Hematopoietic multipotent progenitor cell (in vitro differentiated cells): ENCODE results near the gene CYP4F12. TPM values are rescaled to one million over a fixed set of nuclear protein-coding genes. Genes with fewer than 3 reads are reported as not detected.
A peak's percentile ranks its signal among the peaks of the same experiment; 100 is the strongest.

ENCODE experiments used
- DNase-seq, 3 donors: peaks; one replicate each; pipeline ENCODE4 v3.0.0-alpha.2; 2011 to 2015; ENCODE audit warnings: low read depth in 2 of 3, low spot score in 2 of 3
- total RNA-seq: library from RNA; depleted of rRNA; stranded (reverse); fragments of >200 nt; gene quantifications from one replicate; pipeline ENCODE4 v1.2.3, GENCODE V29; 2012

The CYP4F12 gene
- total RNA-seq, 1 donor, result 0.27 TPM

DNA sequence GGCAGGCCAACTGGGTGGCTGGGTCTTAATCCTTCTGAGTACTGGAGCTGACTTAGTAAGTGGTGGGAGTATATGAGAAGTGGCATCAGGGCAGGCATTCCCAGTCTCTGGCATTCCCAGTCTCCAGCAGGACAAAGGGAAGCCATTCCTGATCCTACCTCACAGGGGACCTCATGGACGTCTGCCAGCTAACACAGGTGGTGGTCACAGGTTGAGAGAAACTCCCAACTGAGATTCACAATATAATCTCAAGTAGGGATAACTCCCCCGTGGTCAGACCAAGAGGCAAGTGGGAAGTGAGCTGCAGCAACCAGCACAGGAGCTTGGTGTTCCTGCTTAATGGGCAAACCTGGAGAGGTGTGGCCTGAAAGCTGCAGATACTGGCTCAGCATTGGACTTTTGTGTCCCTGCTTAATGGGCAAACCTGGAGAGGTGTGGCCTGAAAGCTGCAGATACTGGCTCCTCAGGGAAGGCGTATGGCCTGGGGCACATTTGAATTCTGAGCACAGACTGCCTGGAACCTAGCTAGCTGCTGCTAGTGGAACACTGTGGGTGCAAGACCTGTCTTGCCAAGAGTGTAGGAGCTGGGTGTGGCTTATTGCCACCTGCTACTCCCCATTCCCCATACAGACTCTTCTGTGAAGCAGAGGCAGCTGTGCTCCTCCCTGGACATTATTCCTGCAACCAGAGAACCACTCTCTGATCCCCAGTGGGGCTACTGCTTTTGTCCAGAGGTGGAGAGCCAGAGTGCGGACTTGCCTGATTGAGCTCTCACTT lies 29.1 kb downstream of the CYP4F12 start:
- peak in 1 of 3 donors; percentile 2 for DNase-seq

DNA sequence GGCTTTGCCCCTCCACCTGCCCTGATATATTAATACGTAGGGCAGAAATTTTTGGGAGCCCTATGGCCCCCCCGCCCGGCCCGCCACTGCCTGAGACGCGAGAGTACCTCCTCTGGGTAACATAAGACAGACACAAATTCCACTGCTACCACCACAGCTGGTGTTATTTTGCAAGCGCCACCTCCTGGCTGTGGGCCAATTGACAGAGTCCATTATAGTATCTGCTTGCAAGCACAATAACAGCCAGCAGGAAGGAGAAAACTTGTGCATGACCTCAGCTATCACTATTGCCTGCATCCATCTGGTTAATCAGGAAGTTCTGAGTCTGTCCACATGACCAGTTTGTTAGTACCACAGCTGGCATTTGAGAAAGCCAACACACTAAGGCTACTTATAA lies 29.6 kb downstream of the CYP4F12 start:
- peak in 2 of 3 donors; percentile 92 to 99 for DNase-seq

GRCh38 chr19:15714638-15715037 lies 41.8 kb downstream of the CYP4F12 start:
- no peak for DNase-seq

- no peak for DNase-seq
Measured at GRCh38 chr19:15715642-15716041, 42.8 kb downstream of the CYP4F12 start.

GRCh38 chr19:15717809-15718208 lies 44.9 kb downstream of the CYP4F12 start:
- peak in 1 of 3 donors; percentile 27 for DNase-seq

- DNase-seq, result no peak
Measured at GRCh38 chr19:15721268-15721667, 48.4 kb downstream of the CYP4F12 start.

GRCh38 chr19:15722956-15723355 lies 50.1 kb downstream of the CYP4F12 start:
- DNase-seq, result no peak

GRCh38 chr19:15727724-15728123 lies 54.8 kb downstream of the CYP4F12 start, which contains the start of gene OR10H2:
OR10H2 (plus strand) TSS chr19:15728024; CDS start chr19:15728044, 20 bp downstream.
- no peak for DNase-seq

DNA sequence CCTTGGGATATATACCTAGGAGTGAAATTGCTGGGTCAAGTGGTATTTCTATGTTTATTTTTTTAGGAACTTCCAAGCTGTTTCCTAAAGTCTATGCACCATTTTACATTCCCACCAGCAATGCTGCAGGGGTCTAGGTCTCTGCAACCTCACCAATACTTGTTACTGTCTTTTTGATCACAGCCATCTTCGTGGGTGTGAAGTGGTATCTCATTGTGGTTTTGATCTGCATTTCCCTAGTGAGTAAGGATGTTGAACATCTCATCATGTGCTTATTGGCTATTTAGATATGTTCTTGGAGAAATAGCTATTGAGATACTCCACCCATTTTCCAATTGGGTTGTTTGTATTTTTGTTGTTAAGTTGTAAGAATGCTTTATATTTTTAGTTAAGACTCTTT lies 57.7 kb downstream of the CYP4F12 start:
- no peak for DNase-seq

DNA sequence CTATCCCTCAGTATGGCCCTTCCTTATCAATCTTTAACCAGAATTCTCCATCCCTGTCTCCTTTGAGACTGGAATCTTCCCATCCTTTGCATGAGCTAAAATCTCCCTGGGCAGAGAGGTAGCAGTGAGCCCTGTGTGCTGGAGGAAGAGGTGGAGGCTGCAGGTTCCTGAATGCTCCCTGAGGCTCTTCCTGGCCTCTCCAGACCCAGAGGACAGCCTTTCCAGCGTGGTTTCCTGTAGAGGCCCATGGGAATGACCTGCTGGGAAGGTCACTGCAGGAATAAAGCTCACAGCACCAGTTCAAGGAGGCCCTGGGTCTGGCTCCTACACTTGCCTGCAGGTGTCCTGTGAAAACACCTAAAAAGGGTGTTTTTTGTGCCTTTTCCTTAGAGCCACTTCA lies 59.5 kb downstream of the CYP4F12 start:
- no peak for DNase-seq

DNA sequence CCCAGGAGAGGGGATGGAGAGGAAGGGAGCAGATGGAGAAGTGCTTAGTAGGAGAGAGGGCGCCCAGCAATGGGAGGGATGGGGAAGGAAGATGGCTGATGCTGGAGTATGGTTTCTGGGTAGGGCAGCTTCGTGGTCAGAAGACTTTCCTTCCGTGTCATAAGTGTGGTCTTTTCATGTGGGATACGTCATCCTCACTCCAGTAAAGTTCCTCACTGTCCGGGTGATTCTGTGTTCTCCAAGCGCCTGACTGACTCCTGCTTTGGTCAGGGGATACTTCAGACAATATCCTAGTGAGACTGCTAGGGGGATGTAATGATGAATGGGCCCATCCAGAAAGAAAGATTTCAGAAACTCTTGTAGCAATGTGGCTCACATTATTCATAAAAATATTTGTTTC lies 61.0 kb downstream of the CYP4F12 start:
- no peak for DNase-seq

GRCh38 chr19:15737722-15738121 lies 64.8 kb downstream of the CYP4F12 start, which contains the start of gene OR10H3:
OR10H3 (plus strand) TSS chr19:15737985; CDS start chr19:15741393, 3,408 bp downstream.
- no peak for DNase-seq

DNA sequence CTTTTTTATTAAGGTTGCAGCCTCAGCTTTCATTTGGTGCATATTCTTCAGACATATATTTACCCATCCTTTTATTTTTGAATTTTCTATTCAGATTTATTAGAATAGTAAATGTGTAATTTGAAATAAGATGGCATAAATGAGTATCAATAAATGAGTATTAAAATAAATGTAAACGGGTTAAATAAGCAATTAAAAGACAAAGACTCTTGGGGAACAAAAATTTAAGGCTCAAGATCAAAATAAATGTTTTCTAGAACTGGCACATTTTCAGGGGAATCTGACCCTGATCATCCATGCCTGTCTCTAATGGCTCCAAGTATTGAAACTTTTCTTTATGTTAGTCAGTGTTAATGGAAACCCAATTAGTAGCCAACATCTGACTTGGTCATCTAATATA lies 67.9 kb downstream of the CYP4F12 start:
- DNase-seq, result no peak

Other genes with a start within 250 kb of the CYP4F12 start
- gene WIZ, start 223.1 kb upstream of the CYP4F12 start, total RNA-seq, result 12.7 TPM
- gene RASAL3, start 208.5 kb upstream of the CYP4F12 start, total RNA-seq, result 66.8 TPM
- gene PGLYRP2, start 193.6 kb upstream of the CYP4F12 start, total RNA-seq, result under 0.01 TPM
- 5.4 TPM for gene CYP4F22, start 164.6 kb upstream of the CYP4F12 start, total RNA-seq
- under 0.01 TPM for gene CYP4F8, start 57.9 kb upstream of the CYP4F12 start, total RNA-seq
- gene CYP4F3, start 32.2 kb upstream of the CYP4F12 start, total RNA-seq, result 0.27 TPM
- not detected for gene OR10H2, start 54.9 kb downstream of the CYP4F12 start, total RNA-seq
- gene OR10H3, start 64.9 kb downstream of the CYP4F12 start, total RNA-seq, result not detected
- not detected for gene OR10H5, start 114.6 kb downstream of the CYP4F12 start, total RNA-seq
- under 0.01 TPM for gene OR10H1, start 142.6 kb downstream of the CYP4F12 start, total RNA-seq
- 1.3 TPM for gene CYP4F2, start 225.0 kb downstream of the CYP4F12 start, total RNA-seq